Measurements from ENCODE around the gene RBM47. TPM values are rescaled to one million over a fixed set of nuclear protein-coding genes. Genes with fewer than 3 reads are reported as not detected.

RBM47 gene
- polyA plus RNA-seq, 3 donors, result 79.5 to 101 (median 92.8) TPM

DNA sequence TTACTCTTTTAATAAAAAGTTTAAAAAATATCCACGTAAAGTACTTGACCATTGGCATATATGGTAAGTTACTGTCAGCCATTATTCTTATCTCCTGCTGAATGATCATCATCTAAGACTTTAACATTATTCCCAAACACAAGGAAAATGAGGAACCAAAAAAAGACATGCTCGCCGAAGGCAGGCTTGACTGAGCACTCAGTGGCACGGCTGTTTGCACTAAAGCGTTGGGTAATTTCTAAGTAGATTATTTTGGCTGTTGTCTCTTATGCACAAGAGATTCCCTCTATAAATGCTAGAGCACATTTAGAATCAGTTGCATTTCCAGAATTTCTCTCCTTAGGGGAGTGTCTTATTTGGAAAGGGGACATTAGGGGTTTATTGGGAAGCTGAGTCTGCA is 211.7 kb downstream of the RBM47 start:
- TF ChIP-seq, protein P1, sequence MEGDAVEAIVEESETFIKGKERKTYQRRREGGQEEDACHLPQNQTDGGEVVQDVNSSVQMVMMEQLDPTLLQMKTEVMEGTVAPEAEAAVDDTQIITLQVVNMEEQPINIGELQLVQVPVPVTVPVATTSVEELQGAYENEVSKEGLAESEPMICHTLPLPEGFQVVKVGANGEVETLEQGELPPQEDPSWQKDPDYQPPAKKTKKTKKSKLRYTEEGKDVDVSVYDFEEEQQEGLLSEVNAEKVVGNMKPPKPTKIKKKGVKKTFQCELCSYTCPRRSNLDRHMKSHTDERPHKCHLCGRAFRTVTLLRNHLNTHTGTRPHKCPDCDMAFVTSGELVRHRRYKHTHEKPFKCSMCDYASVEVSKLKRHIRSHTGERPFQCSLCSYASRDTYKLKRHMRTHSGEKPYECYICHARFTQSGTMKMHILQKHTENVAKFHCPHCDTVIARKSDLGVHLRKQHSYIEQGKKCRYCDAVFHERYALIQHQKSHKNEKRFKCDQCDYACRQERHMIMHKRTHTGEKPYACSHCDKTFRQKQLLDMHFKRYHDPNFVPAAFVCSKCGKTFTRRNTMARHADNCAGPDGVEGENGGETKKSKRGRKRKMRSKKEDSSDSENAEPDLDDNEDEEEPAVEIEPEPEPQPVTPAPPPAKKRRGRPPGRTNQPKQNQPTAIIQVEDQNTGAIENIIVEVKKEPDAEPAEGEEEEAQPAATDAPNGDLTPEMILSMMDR (IDR thresholded peaks at IDR 0.05), result no peak
- Histone ChIP-seq H3K36me3 (replicated peaks in 1 of 2; ENCODE audit: control insufficient read depth in 1 of 2, insufficient read depth in 2 of 2, low read length in 2 of 2) (peaks cover 11 to 16% of the 10 kb centered on the region in 2 donors), H2AFZ (ENCODE audit: insufficient read depth, low read depth, low read length, poor library complexity, severe bottlenecking) (no peak overlapping the region), H3K4me2 (replicated peaks; ENCODE audit: extremely low read depth, low read length, poor library complexity, severe bottlenecking) (no peak overlapping the region), H3K27ac (ENCODE audit: low read depth in 1 of 2, low read length in 2 of 2) (no peak overlapping the region), H3K4me3 (replicated peaks in 1 of 3; ENCODE audit: low read depth in 2 of 3, low read length in 3 of 3) (no peak overlapping the region), H3K79me2 (ENCODE audit: insufficient read depth, low read length) (no peaks in the 10 kb centered on the region), H3K9ac (ENCODE audit: insufficient read depth, low read length, poor library complexity, severe bottlenecking) (no peak overlapping the region), H3K27me3 (ENCODE audit: control insufficient read depth in 2 of 2, insufficient read depth in 2 of 2, low read length in 2 of 2) (no peaks in the 10 kb centered on the region), H4K20me1 (ENCODE audit: insufficient read depth, low read length) (peaks cover 15% of the 10 kb centered on the region), H3K4me1 (ENCODE audit: control insufficient read depth in 1 of 2, insufficient read depth in 2 of 2, low read length in 2 of 2) (no peaks in the 10 kb centered on the region), H3K9me3 (replicated peaks in 1 of 2; ENCODE audit: control insufficient read depth in 1 of 2, insufficient read depth in 1 of 2, low read length in 2 of 2) (peaks cover 0 to 5% of the 10 kb centered on the region in 2 donors)
- intact Hi-C loops (cut with micrococcal nuclease), result loop anchor here in 1 of 2 donors (10.0 kb wide), 1 partner anchor 263 kb away; no protein-coding TSS in a partner anchor
- Mint-ChIP-seq H3K36me3 (peaks cover 16 to 22% of the 10 kb centered on the region in 2 donors), H3K27me3 (ENCODE audit: low read depth in 3 of 3) (peaks cover 0 to 5% (median 3%) of the 10 kb centered on the region in 3 donors), H3K4me3 (no peak overlapping the region), H3K4me1 (no peaks in the 10 kb centered on the region), H3K27ac (no peak overlapping the region), H3K9me3 (peaks cover 0 to 7% (median 2%) of the 10 kb centered on the region in 7 donors)
- no CpG with 5 or more reads among the region's 5 CpGs for WGBS (ENCODE audit: insufficient coverage)
- DNase-seq, result no peak

GRCh38 chr4:40414673-40415072 is 215.0 kb downstream of the RBM47 start:
- H3K9me3 ChIP-seq (replicated peaks in 1 of 2; ENCODE audit: control insufficient read depth in 1 of 2, insufficient read depth in 1 of 2, low read length in 2 of 2), result peaks cover 0 to 5% of the 10 kb centered on the region in 2 donors
- H3K27me3 ChIP-seq (ENCODE audit: control insufficient read depth in 2 of 2, insufficient read depth in 2 of 2, low read length in 2 of 2), result no peaks in the 10 kb centered on the region
- H3K9ac ChIP-seq (ENCODE audit: insufficient read depth, low read length, poor library complexity, severe bottlenecking), result no peak overlapping the region
- intact Hi-C loops (cut with micrococcal nuclease), result loop anchor here in 1 of 2 donors (10.0 kb wide), 1 partner anchor 260 kb away; no protein-coding TSS in a partner anchor
- Mint-ChIP-seq H3K27me3 (ENCODE audit: low read depth in 3 of 3) (peaks cover 0 to 6% (median 3%) of the 10 kb centered on the region in 3 donors), H3K4me1 (peaks cover 3% of the 10 kb centered on the region), H3K9me3 (peaks cover 0 to 5% (median 0%) of the 10 kb centered on the region in 7 donors), H3K4me3 (no peak overlapping the region), H3K36me3 (peaks cover 0 to 2% of the 10 kb centered on the region in 2 donors), H3K27ac (no peak overlapping the region)
- no peak overlapping the region for H2AFZ ChIP-seq (ENCODE audit: insufficient read depth, low read depth, low read length, poor library complexity, severe bottlenecking)
- no peaks in the 10 kb centered on the region for H3K4me1 ChIP-seq (ENCODE audit: control insufficient read depth in 1 of 2, insufficient read depth in 2 of 2, low read length in 2 of 2)
- no peak overlapping the region for H3K4me3 ChIP-seq (replicated peaks in 1 of 3; ENCODE audit: low read depth in 2 of 3, low read length in 3 of 3)
- H3K4me2 ChIP-seq (replicated peaks; ENCODE audit: extremely low read depth, low read length, poor library complexity, severe bottlenecking), result no peak overlapping the region
- H3K36me3 ChIP-seq (replicated peaks in 1 of 2; ENCODE audit: control insufficient read depth in 1 of 2, insufficient read depth in 2 of 2, low read length in 2 of 2), result no peaks in the 10 kb centered on the region
- WGBS (ENCODE audit: insufficient coverage), result 100% methylated on average over 2 of the region's 3 CpGs
- TF ChIP-seq, protein P1 (IDR thresholded peaks at IDR 0.05), result no peak
- no peak for DNase-seq
- no peak overlapping the region for H3K27ac ChIP-seq (ENCODE audit: low read depth in 1 of 2, low read length in 2 of 2)
- H4K20me1 ChIP-seq (ENCODE audit: insufficient read depth, low read length), result peaks cover 5% of the 10 kb centered on the region
- no peaks in the 10 kb centered on the region for H3K79me2 ChIP-seq (ENCODE audit: insufficient read depth, low read length)

Measured in CD14-positive monocyte (primary cell).